Sciatic nerve (tissue), 2 donors: ENCODE results near the gene ATP8B4. TPM values are rescaled to one million over a fixed set of nuclear protein-coding genes. Genes with fewer than 3 reads are reported as not detected.
A peak's percentile ranks its signal among the peaks of the same experiment; 100 is the strongest.
"Not testable (repeated sequence)": the region's sequence is repeated elsewhere in the genome, so short reads cannot be mapped to it uniquely, and the experiment has no call there.

Experiments used
- ATAC-seq: fragments of 200-7000 bp; cut with Tn5 transposase; one replicate; pipeline ENCODE4 v1.9.1; 2020; ENCODE audit warnings: mild to moderate bottlenecking, moderate library complexity
- DNase-seq: peaks from one replicate; pipeline ENCODE4 v3.0.0-alpha.2; 2020; ENCODE audit warnings: low spot score
- intact Hi-C: fragments of 100-400 bp; cut with DNase I; formaldehyde crosslinking; loops from one replicate; pipeline ENCODE4 v1.14.2; 2022
- total RNA-seq: library from RNA; stranded (reverse); fragmentation: NEBNext Ultra II Directional; extraction: Animal tissue kit (Norgen Biotek cat#: 25700); gene quantifications from one replicate; pipeline ENCODE4 v1.2.1, GENCODE V29; 2021
- donor health status: DM: no; HTN: no; CAD: no.
- donor health status: DM: no; HTN: no; CAD: no.

Gene ATP8B4
- total RNA-seq, 1 donor from 2014 or later, result 16.5 TPM

DNA sequence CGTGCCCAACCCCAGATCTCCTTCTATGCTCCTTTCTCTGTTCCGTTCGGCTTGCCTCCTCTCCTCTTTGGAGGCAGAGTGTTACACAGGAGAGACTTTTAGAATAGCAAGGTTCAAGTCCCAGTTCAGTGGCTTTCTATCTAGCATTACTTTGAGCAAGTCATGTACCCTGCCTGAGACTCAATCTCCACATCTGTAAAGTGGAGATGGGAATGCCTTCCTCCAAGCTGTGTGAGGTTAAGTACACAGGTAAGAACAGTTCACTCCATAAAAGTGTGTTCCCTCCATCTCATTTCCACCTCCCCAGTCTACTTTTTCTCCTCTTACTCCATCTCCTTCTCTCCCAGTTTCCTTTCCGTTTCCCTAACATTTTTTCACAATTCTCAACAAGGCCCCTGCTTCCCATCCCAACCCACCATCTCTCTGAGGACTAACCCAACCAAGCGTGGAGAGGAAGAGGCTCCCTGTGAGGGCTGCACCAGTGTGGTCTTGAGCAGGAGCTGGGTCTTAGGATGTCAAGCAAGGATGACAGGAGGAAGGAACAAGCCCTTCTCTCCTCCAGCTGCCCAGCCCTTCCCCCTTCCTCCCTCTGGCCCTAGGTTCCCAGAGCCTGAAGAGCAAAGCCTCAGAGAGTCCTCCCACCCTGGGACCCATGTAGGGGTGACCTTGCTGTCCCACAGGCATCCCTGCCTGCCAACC lies 6.4 kb downstream of the ATP8B4 start:
- DNase-seq (no peak), ATAC-seq (peak; percentile 40)
- intact Hi-C loops, result no loop called here

- ATAC-seq (no peak), DNase-seq (no peak)
- intact Hi-C loops, result no loop called here
These were observed 8.7 kb downstream of the ATP8B4 start for GRCh38 chr15:50110285-50110684.

DNA sequence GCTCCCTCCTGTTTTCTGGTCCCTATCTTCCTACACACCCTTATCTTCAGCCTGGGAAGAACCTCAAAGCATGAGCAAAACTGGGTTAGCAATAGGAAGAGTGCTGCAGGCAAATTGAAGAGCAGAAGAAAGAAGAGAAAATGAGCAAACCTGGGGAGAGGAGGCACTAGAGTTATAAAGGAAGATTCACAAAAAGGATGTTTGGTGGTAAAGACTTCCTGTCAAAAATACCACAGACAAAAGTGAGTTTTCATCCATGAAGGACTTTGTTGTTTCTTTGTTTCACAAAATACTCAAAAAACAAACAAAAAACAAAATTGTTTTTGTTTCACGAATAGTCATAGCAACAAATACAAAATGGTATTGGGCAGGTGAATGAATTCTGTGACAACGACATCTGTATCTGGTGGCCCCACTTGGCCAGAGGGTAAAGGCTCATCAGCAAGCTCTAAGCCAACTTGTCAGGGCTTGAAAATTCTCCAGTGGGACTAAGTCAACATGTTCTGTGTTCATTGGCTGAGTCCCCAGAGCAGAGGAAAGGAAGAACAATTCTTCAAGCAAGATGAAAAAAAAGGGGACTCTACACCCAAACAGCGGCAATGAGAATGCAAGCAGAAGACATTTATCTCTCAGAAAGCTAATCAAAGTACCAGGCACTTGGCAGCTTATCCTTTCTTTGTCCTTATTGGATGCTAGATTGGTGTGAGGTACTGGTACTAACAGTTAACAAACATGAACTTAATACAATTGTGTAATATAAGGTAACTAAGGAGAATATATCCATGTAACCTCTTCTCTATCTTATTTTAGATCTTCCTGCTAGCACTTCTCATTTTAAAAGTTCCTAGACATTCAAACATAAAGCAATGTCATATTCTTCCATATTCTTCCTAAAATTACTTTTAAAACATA lies 9.7 kb downstream of the ATP8B4 start:
- intact Hi-C loops, result no loop called here
- DNase-seq (no peak), ATAC-seq (peak; percentile 80)

DNA sequence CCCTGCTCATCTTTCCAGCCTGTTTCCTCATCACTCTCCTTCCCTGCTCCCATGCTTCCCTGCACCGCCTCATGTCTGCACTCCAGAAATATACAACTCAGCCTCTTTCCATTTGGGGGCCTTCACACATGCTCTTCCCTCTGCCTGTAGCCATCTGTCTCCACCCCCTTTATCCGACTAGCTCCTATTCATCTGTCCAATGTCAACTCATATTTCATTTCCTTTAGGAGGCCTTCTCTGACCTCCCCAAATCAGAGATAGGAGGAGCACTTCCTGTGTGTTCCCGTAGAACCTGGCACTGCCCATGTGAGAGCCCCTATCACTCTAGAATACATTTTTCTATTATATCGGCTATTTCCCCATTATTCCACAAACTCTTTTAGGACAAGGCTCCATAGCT lies 10.6 kb downstream of the ATP8B4 start:
- intact Hi-C loops, result no loop called here
- ATAC-seq (no peak), DNase-seq (no peak)

DNA sequence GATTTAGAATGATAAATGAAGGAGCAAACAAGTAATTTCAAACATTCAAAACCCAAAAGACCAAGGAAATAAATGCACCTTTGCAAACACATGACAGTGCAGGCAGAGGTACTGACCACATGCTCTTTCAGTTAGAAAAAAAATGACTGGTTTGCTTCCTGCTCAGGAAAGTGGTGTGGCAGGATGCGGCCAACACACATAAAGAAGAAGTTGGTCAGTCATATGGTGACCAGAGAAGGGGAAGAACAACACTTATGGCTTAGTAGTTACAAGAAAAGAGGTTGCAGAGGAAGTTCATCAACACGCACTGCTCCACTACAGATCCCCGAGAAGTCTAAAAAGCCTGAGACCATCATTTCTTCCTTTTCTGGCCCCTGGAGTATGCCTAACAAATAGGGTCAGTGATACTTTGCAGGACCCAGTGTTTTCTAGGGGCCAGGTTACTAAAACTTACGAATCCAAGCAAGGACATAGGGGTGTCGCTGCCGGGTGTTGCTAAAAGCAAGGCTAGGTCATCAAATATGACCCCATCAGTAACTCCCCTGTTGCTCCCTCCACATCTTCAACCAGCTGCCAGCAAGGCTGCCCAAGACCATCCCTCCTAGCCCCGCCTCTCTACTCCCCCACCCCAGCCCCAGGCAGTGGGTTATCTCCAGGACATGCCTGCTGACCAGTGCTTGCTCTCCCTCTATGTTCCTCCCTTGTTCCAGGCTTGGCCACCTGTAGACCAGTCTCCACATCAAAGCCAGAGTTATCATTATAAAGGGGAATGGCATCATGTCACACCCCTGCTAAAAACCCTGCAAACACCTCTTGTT lies 11.2 kb downstream of the ATP8B4 start:
- intact Hi-C loops, result no loop called here
- peak; percentile 84 for ATAC-seq
- no peak for DNase-seq

GRCh38 chr15:50107157-50107556 lies 11.9 kb downstream of the ATP8B4 start:
- no peak for ATAC-seq
- no peak for DNase-seq
- intact Hi-C loops, result no loop called here

- intact Hi-C loops, result no loop called here
- ATAC-seq (no peak), DNase-seq (no peak)
These were observed 12.6 kb downstream of the ATP8B4 start for GRCh38 chr15:50106457-50106856.

DNA sequence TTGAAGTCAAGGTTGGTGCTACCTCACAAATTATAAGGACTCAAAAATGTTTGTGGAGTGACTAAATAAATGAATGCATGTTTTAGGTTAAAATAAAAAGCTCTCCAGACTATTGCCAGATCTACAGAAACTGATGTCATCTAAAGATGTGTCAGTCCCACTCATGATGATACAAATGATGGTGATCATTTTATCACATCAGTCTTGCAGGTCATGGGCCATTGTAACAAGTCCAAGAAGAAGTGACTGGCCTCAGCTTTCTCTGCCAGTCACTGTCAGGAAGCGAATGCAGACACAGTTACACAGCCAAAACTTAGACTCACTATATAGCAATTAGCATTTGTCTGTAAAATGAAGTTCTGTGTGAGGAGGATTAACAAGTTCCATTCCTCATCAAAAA lies 18.5 kb downstream of the ATP8B4 start:
- no peak for DNase-seq
- intact Hi-C loops, result no loop called here
- no peak for ATAC-seq

- ATAC-seq (no peak), DNase-seq (no peak)
- intact Hi-C loops, result no loop called here
These were observed 20.5 kb downstream of the ATP8B4 start for GRCh38 chr15:50098545-50098944.

GRCh38 chr15:50095938-50096821 lies 22.9 kb downstream of the ATP8B4 start:
- ATAC-seq (no peak), DNase-seq (no peak)
- intact Hi-C loops, result no loop called here

DNA sequence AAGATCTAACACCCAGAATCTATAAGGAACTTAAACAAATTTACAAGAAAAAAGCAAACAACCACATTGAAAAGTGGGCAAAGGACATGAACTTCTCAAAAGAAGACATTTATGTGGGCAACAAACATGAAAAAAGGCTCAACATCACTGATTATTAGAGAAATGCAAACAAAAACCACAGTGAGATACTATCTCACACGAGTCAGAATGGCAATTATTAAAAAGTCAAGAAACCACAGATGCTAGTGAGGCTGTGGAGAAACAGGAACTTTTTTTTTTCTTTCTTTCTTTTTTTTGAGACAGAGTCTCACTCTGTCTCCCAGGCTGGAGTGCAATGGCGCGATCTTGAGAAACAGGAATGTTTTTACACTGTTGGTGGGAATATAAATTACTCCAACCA lies 29.6 kb downstream of the ATP8B4 start:
- DNase-seq, ATAC-seq, intact Hi-C loops: not testable (repeated sequence)

DNA sequence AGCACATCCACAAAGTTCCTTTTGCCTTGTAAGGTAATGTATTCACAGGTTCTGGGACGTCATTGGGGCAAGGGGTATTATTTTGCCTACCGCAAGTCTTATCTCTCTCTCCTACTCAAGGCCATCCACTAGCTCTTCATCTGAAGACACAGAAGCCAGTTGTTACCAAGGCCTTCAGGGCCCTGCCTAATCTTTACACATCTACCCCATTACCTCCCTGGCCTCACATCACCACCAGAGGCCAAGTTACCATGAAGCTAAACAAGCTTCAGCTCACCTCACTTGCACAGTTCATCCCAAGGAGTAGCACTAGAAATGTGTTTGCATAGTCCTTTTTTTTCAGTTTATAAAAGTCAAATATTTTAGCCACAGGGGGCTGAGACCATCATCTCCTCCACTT lies 34.1 kb downstream of the ATP8B4 start:
- intact Hi-C loops, result no loop called here
- DNase-seq (no peak), ATAC-seq (peak; percentile 28)

- no peak for DNase-seq
- no peak for ATAC-seq
- intact Hi-C loops, result no loop called here
These were observed 35.5 kb downstream of the ATP8B4 start for GRCh38 chr15:50083424-50084025.

GRCh38 chr15:50082066-50082465 lies 37.0 kb downstream of the ATP8B4 start:
- intact Hi-C loops, result no loop called here
- no peak for DNase-seq
- ATAC-seq, result peak; percentile 26

DNA sequence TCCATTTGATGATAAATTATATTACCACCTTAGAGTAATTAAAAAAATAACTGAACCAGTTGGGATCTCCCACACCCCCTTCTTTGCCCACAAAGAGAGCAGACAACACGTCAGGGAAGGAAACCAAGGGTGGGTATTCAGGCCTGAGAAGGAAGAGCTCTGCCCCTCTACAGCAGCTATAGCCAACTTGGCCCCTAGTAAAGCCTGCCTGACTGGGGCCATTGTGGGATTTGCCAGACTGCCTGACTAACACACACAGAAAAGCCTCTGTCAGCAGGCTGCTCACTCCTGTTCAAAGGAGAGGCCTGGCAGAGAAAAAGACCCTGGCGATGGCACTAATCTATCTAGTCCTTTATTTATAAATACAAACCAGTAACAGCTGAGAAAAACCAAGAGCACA lies 41.4 kb downstream of the ATP8B4 start:
- intact Hi-C loops, result no loop called here
- DNase-seq (no peak), ATAC-seq (peak; percentile 57)

DNA sequence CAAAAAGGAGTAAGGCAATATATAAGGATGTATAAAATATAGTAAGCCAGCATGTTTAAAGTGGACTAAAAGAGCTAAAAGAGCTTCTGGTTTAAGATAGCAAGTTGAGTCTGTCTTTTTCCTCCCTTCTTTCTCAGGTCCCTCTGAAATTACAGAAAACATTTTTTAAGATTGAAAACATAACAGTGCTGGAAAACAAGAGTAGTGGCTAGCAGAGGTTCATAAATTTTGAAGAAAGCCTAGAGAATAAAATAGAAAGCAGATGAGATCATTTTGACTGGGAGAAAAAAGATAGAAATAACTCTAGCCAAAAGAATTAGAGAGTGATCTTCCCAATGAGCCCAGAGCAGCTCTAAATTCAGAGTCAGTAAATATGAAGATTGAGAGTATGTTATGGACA lies 41.9 kb downstream of the ATP8B4 start:
- ATAC-seq, result peak; percentile 62
- intact Hi-C loops, result no loop called here
- DNase-seq, result no peak

DNA sequence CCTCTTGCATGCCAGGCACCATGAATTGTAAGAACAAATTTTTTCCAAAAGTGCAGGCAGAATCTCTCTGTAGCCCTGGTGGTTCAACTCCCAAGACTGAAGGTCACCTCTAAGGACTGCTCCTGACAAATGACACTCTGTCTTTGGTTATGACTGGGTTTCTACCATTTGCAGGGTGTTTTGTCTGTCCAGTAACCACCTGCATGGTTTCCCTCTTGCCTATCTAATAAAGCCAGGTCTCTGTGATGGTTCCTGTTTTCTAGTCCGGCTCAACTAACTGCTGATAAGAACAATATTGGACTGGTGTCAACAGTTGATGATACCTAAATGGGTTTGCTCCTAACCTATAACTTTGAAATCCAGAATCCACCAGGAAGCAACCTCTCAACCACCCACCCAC lies 43.7 kb downstream of the ATP8B4 start:
- intact Hi-C loops, result no loop called here
- DNase-seq (no peak), ATAC-seq (no peak)

DNA sequence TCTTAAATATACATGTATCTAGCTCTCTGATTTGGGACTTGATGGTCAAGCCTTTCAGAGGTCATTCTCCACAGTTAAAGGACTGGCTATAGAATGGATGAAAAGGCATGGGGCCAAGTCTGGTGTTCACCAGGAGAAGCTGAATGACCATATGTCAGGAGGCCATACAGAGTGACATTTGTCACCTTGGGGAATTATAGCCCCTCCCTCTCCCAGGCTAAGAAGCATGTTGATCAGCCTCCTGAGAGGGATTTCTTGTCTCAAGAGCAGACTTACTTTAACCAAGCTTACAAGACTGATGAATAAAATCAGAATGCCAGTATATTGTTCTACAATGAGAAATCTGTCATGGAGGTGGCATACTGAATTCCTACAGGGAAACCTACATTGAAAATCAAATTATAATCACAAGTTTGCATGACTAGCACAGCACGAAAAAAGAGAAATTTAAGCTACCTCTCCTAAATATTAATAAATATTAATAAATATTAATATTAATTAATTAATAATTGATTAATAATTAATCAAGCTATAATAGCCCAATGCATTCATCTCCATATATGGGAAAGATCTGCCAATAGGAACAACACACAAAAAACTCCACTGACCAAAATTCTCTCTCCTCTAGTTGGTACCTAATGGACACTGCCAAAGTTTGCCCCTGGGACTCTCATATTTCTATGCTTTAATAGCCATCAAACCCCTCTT lies 47.3 kb downstream of the ATP8B4 start:
- DNase-seq (no peak), ATAC-seq (no peak)
- intact Hi-C loops, result no loop called here
